Measurements from ENCODE around the gene EGLN1.
A peak's percentile ranks its signal among the peaks of the same experiment; 100 is the strongest.

The EGLN1 gene

DNA sequence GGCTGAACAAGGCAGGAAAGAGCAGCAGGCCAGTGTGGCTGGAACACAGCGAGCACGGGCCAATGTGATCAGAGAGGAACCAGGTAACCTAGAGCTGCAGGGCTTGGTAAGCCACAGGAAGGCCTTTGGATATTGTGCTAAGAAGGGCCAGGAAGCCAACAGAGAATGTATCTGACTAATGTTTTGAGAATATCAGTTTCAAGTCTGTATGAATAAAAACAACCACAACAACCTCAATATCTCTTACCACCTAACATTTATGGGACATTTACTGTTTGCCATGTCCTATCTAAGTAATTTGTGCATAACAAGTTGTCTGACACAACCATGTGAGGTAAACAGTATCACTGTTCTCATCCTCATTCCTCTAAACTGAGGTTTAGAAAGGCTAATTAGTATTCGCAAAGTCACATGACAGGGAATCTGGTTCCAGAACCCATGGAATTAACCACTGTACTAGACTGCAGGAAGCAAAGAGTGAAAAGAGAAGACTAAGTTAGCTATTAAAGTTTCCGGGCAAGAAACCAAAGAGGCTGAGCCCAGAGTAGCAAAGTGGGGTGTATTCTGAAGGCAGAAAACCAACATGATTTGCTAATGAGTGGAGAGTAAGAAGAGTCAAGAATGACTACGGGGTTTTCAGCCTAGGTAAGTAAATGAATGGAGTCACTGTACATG, 45.1 kb downstream of the EGLN1 start:
- Histone ChIP-seq H3K27me3 (ENCODE audit: control insufficient read depth, insufficient read depth, low read length) (no peaks in the 10 kb centered on the region), H3K9ac (ENCODE audit: low read depth, low read length) (no peak overlapping the region), H3K4me2 (ENCODE audit: low read length) (no peak overlapping the region), H3K4me3 (ENCODE audit: low read length) (no peak overlapping the region), H3K36me3 (ENCODE audit: insufficient read depth, low read length) (no peaks in the 10 kb centered on the region), H3K9me3 (replicated peaks; ENCODE audit: low read length) (no peaks in the 10 kb centered on the region), H3K4me1 (ENCODE audit: control insufficient read depth, insufficient read depth, low read length) (peaks cover 9% of the 10 kb centered on the region)

DNA sequence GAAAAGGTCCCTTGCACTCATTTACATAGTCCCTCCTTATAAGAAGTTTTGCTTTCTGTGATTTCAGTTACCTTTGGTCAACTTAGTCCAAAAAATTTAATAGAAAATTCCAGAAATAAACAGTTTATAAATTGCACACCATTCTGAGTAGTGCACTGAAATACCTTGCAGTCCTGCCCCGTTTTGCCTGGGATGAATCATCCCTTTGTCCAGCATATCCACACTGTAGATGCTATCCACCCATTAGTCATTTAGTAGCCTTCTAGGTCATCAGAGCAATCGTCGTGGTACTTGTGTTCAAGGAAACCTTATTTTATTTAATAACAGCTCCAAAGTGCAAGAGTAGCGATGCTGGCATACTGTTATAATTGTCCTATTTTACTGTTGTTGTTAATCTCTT, 46.0 kb downstream of the EGLN1 start:
- no peak overlapping the region for H3K4me2 ChIP-seq (ENCODE audit: low read length)
- H3K4me1 ChIP-seq (ENCODE audit: control insufficient read depth, insufficient read depth, low read length), result peaks cover 9% of the 10 kb centered on the region
- H3K36me3 ChIP-seq (ENCODE audit: insufficient read depth, low read length), result no peaks in the 10 kb centered on the region
- no peak overlapping the region for H3K9ac ChIP-seq (ENCODE audit: low read depth, low read length)
- H3K9me3 ChIP-seq (replicated peaks; ENCODE audit: low read length), result no peaks in the 10 kb centered on the region
- H3K4me3 ChIP-seq (ENCODE audit: low read length), result no peak overlapping the region
- no peaks in the 10 kb centered on the region for H3K27me3 ChIP-seq (ENCODE audit: control insufficient read depth, insufficient read depth, low read length)

DNA sequence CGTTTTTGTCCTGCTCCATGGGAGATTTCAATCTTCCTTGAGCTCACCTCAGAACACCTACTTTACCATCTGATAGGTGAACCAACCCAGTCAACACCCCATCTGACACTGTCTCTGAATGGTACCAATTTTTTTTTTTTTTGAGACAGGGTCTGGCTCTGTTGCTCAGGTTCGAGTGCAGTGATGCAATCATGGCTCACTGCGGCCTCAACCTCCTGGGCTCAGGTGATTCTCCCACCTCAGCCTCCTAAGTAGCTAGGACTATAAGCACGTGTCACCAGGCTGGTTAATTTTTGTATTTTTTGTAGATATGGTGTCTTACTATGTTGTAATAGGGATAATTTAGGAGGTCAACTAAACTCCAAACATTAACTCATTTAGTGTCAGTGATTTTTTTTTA, 47.7 kb downstream of the EGLN1 start:
- Histone ChIP-seq H3K4me2 (ENCODE audit: low read length) (no peak overlapping the region), H3K9me3 (replicated peaks; ENCODE audit: low read length) (no peaks in the 10 kb centered on the region), H3K4me1 (ENCODE audit: control insufficient read depth, insufficient read depth, low read length) (peaks cover 9% of the 10 kb centered on the region), H3K4me3 (ENCODE audit: low read length) (no peak overlapping the region), H3K36me3 (ENCODE audit: insufficient read depth, low read length) (no peaks in the 10 kb centered on the region), H3K27me3 (ENCODE audit: control insufficient read depth, insufficient read depth, low read length) (no peaks in the 10 kb centered on the region), H3K9ac (ENCODE audit: low read depth, low read length) (no peak overlapping the region)

DNA sequence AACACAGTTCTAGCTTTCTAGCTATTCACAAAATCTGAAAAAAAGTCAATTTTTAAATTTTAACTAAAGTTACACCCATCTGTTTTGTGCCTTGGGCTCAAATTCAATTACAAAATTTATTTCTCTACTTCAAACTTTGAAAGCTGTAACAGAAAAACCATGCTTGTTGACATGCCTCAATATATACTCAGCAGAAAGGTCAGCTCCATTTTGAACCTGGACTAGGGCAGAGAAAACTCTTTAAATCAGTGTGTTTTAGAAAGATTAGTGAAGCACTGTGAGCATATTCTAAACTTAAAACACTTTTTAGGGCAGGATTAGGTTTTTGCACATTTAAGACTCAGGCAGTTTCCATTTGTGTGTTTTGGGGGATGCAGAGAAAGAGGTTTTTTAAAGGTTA, 49.6 kb downstream of the EGLN1 start:
- no peak overlapping the region for H3K4me2 ChIP-seq (ENCODE audit: low read length)
- no peaks in the 10 kb centered on the region for H3K36me3 ChIP-seq (ENCODE audit: insufficient read depth, low read length)
- no peaks in the 10 kb centered on the region for H3K9me3 ChIP-seq (replicated peaks; ENCODE audit: low read length)
- peaks cover 9% of the 10 kb centered on the region for H3K4me1 ChIP-seq (ENCODE audit: control insufficient read depth, insufficient read depth, low read length)
- no peak overlapping the region for H3K4me3 ChIP-seq (ENCODE audit: low read length)
- no peak overlapping the region for H3K9ac ChIP-seq (ENCODE audit: low read depth, low read length)
- no peaks in the 10 kb centered on the region for H3K27me3 ChIP-seq (ENCODE audit: control insufficient read depth, insufficient read depth, low read length)

DNA sequence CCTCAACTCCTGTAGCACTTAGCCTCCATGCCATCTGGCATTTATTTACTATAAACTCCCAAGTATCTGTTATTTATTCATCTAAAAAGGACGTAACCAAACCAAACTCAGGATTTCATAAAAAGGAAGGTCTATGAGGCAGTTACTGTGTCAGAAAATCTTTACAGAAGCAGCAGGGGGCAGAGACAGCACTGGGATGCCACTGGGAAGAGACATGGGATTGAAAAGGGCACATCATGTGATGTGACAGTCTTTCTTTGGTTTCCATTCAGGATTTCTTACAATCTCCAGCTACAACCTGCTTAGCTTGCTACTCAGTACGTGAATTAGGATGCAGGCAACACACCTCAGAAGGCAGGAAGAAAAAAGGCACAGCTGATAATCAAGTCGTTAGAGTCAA, 52.8 kb downstream of the EGLN1 start:
- Histone ChIP-seq H3K27me3 (ENCODE audit: control insufficient read depth, insufficient read depth, low read length) (no peaks in the 10 kb centered on the region), H3K36me3 (ENCODE audit: insufficient read depth, low read length) (peaks cover 10% of the 10 kb centered on the region), H3K4me3 (ENCODE audit: low read length) (no peak overlapping the region), H3K9me3 (replicated peaks; ENCODE audit: low read length) (no peaks in the 10 kb centered on the region), H3K4me2 (ENCODE audit: low read length) (no peak overlapping the region), H3K4me1 (ENCODE audit: control insufficient read depth, insufficient read depth, low read length) (no peaks in the 10 kb centered on the region), H3K9ac (ENCODE audit: low read depth, low read length) (no peak overlapping the region)

DNA sequence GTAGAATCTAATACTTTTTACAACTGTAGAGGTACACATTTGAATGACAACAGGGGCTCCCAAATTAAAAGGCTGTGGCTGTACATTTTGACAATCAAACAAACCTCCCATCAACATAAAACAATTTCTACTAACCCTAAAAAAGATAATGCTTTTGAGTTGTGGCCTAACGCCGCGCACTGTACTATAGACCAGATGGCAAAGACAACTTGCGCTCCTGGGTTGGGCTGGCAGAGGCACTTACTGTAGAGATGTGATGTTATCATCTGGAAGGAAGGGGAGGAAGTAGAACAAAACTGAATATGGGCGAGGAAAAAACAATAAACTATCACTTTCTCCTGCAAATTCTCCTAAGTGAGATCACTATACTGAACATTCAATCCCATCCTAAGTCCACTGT, 57.9 kb downstream of the EGLN1 start:
- Histone ChIP-seq H3K4me1 (ENCODE audit: control insufficient read depth, insufficient read depth, low read length) (no peaks in the 10 kb centered on the region), H3K9ac (ENCODE audit: low read depth, low read length) (no peak overlapping the region), H3K4me2 (ENCODE audit: low read length) (no peak overlapping the region), H3K27me3 (ENCODE audit: control insufficient read depth, insufficient read depth, low read length) (no peaks in the 10 kb centered on the region), H3K36me3 (ENCODE audit: insufficient read depth, low read length) (peaks cover 11% of the 10 kb centered on the region), H3K9me3 (replicated peaks; ENCODE audit: low read length) (no peaks in the 10 kb centered on the region), H3K4me3 (ENCODE audit: low read length) (no peak overlapping the region)

DNA sequence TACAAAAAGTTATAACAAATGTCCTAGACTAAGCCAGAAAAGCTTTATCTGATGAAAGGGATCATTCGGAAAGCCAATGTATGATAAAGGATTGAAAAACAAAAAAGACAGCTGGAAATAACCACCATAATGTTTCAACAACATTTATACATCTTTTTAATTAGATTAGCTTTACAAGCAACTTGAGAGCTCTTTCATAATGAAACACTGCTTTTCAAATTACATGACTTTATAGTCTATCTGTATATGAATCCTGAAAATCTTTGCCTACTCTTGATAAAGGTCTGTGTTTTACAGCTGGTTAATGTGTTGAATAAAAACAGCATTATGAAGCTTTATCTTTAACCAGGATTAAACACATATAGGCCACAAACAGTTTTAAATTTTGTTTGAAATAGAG, 58.5 kb downstream of the EGLN1 start:
- Histone ChIP-seq H3K4me3 (ENCODE audit: low read length) (no peak overlapping the region), H3K36me3 (ENCODE audit: insufficient read depth, low read length) (peaks cover 11% of the 10 kb centered on the region), H3K9ac (ENCODE audit: low read depth, low read length) (no peak overlapping the region)

DNA sequence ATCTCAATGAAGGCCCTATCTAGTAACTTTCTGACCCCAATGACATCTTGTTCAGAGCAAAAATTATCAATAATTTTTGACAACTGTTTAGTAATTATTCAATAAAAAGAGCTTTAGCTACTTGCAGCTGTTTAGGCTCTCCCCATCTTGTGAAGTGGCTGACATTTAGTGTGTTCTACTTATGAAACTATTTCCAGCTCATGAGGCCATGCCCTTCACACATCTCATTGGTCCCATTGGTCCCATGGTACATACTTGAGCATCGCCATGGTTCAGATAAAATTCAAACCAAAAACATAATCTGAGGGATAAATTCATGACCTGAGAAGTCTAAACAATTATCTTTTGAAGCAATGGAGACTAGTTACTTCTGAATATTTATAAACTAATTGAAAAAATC, 59.8 kb downstream of the EGLN1 start:
- Histone ChIP-seq H3K4me3 (ENCODE audit: low read length) (no peak overlapping the region), H3K9me3 (replicated peaks; ENCODE audit: low read length) (no peaks in the 10 kb centered on the region), H3K9ac (ENCODE audit: low read depth, low read length) (no peak overlapping the region), H3K4me1 (ENCODE audit: control insufficient read depth, insufficient read depth, low read length) (peaks cover 7% of the 10 kb centered on the region), H3K4me2 (ENCODE audit: low read length) (no peak overlapping the region), H3K27me3 (ENCODE audit: control insufficient read depth, insufficient read depth, low read length) (no peaks in the 10 kb centered on the region), H3K36me3 (ENCODE audit: insufficient read depth, low read length) (peaks cover 11% of the 10 kb centered on the region)

More for the DNA sequence above, 58.5 kb downstream of the EGLN1 start:
- Histone ChIP-seq H3K27me3 (ENCODE audit: control insufficient read depth, insufficient read depth, low read length) (no peaks in the 10 kb centered on the region), H3K4me2 (ENCODE audit: low read length) (no peak overlapping the region), H3K4me1 (ENCODE audit: control insufficient read depth, insufficient read depth, low read length) (no peaks in the 10 kb centered on the region), H3K9me3 (replicated peaks; ENCODE audit: low read length) (no peaks in the 10 kb centered on the region)

DNA sequence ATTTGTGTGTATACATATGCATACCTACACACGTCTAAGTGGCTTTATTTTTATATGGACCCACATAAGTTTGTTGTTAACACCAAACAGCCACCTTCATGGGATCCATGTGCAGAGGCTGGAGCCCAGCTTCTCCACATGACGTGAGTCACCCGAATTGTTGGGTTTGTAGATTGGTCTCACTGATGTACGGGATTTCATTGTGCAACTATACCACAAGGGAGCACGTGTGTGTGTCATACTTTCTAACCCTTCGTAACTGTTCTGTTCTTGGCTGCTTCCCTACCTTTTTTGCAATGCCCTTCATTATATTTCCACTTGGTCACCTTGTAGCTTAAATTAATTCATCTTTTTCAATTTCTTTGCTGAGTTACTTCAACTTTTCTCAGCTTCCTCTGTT, 63.0 kb downstream of the EGLN1 start:
- Histone ChIP-seq H3K9ac (ENCODE audit: low read depth, low read length) (no peak overlapping the region), H3K4me3 (ENCODE audit: low read length) (no peak overlapping the region), H3K9me3 (replicated peaks; ENCODE audit: low read length) (no peaks in the 10 kb centered on the region), H3K4me1 (ENCODE audit: control insufficient read depth, insufficient read depth, low read length) (peaks cover 10% of the 10 kb centered on the region), H3K4me2 (ENCODE audit: low read length) (no peak overlapping the region), H3K36me3 (ENCODE audit: insufficient read depth, low read length) (peaks cover under 1% of the 10 kb centered on the region), H3K27me3 (ENCODE audit: control insufficient read depth, insufficient read depth, low read length) (no peaks in the 10 kb centered on the region)

DNA sequence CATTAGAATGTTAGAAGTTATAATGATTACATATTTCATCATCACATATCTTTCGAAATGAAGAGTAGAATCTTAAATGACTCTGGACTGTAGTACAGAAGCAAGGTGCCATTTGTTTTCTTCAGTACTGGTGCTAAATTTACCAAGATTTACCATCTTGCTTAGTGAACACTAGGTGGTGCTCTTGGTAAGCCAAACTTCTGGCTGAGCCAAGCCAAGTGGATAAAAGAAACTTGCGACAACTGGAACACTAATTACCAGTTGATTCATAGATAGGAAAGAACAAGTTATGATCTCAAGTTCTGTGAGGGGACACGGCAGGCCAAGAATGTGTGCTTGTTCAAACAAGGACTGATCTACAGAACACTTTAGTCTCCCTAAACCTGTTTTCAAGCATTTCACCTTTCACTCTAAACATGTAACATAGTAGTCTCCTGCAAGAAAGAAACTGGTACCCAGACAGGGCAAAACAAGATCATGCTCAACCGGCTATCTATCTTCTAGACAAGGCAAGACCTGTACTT, 64.2 kb downstream of the EGLN1 start:
- Histone ChIP-seq H3K9me3 (replicated peaks; ENCODE audit: low read length) (no peaks in the 10 kb centered on the region), H3K27me3 (ENCODE audit: control insufficient read depth, insufficient read depth, low read length) (no peaks in the 10 kb centered on the region), H3K4me3 (ENCODE audit: low read length) (no peak overlapping the region), H3K4me2 (ENCODE audit: low read length) (peak overlapping the region; percentile 44), H3K36me3 (ENCODE audit: insufficient read depth, low read length) (no peaks in the 10 kb centered on the region), H3K4me1 (ENCODE audit: control insufficient read depth, insufficient read depth, low read length) (peaks cover 10% of the 10 kb centered on the region), H3K9ac (ENCODE audit: low read depth, low read length) (peak overlapping the region; percentile 1)

DNA sequence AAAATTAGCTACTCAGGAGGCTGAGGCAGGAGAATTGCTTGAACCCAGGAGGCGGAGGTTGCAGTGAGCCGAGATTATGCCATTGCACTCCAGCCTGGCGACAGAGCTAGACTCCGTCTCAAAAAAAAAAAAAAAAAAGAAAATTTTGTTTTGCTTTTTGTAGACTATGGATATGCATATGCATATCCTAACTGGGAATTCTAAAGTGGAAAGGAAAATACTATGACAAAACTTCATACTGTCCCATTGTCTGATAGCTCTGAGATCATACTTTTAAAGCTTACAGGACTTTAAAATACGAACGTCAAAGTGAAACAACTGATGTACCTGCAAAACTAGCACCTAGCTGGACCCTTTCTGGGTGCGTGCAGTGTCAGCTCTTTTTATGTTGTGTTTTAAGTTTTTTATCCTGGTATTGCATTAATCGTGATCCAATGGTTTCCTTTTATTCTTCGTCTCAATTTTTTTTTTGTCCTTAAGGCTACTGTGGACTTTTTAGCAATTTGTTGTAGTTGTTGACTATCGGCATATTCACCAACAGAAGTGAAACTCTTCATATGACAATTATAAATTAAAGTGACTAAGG, 64.8 kb downstream of the EGLN1 start:
- peaks cover 10% of the 10 kb centered on the region for H3K4me1 ChIP-seq (ENCODE audit: control insufficient read depth, insufficient read depth, low read length)
- no peaks in the 10 kb centered on the region for H3K27me3 ChIP-seq (ENCODE audit: control insufficient read depth, insufficient read depth, low read length)
- H3K4me3 ChIP-seq (ENCODE audit: low read length), result no peak overlapping the region
- no peaks in the 10 kb centered on the region for H3K9me3 ChIP-seq (replicated peaks; ENCODE audit: low read length)
- H3K4me2 ChIP-seq (ENCODE audit: low read length), result no peak overlapping the region
- H3K9ac ChIP-seq (ENCODE audit: low read depth, low read length), result no peak overlapping the region
- H3K36me3 ChIP-seq (ENCODE audit: insufficient read depth, low read length), result peaks cover 5% of the 10 kb centered on the region

DNA sequence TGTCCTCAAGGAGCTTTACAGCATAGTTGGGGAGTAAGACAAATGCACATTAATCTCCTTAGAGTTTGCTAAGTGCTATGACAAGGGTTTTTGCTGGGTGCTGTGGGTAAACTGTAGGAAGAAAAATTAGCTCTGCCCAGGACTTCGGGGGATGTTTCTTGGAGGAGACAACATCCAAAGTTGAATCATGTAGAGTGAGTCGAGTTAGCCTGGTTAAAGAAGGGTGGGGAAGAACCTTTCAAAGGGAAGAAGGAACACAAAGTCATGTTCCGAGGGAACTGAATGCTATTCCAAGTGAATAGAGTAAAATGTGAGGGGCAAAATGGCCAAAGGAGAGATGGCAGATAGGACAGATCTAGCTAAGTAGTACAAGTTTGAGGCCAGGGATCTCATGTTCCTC, 66.9 kb downstream of the EGLN1 start:
- Histone ChIP-seq H3K9me3 (replicated peaks; ENCODE audit: low read length) (no peaks in the 10 kb centered on the region), H3K4me3 (ENCODE audit: low read length) (no peak overlapping the region), H3K4me1 (ENCODE audit: control insufficient read depth, insufficient read depth, low read length) (peaks cover 10% of the 10 kb centered on the region), H3K9ac (ENCODE audit: low read depth, low read length) (no peak overlapping the region), H3K4me2 (ENCODE audit: low read length) (no peak overlapping the region), H3K27me3 (ENCODE audit: control insufficient read depth, insufficient read depth, low read length) (no peaks in the 10 kb centered on the region), H3K36me3 (ENCODE audit: insufficient read depth, low read length) (peaks cover 18% of the 10 kb centered on the region)

Measured in skeletal muscle satellite cell (primary cell).